ENCODE results near the gene SPCS1.
A peak's percentile ranks its signal among the peaks of the same experiment; 100 is the strongest.
"Not testable (repeated sequence)": the region's sequence is repeated elsewhere in the genome, so short reads cannot be mapped to it uniquely, and the experiment has no call there.

Gene SPCS1

DNA sequence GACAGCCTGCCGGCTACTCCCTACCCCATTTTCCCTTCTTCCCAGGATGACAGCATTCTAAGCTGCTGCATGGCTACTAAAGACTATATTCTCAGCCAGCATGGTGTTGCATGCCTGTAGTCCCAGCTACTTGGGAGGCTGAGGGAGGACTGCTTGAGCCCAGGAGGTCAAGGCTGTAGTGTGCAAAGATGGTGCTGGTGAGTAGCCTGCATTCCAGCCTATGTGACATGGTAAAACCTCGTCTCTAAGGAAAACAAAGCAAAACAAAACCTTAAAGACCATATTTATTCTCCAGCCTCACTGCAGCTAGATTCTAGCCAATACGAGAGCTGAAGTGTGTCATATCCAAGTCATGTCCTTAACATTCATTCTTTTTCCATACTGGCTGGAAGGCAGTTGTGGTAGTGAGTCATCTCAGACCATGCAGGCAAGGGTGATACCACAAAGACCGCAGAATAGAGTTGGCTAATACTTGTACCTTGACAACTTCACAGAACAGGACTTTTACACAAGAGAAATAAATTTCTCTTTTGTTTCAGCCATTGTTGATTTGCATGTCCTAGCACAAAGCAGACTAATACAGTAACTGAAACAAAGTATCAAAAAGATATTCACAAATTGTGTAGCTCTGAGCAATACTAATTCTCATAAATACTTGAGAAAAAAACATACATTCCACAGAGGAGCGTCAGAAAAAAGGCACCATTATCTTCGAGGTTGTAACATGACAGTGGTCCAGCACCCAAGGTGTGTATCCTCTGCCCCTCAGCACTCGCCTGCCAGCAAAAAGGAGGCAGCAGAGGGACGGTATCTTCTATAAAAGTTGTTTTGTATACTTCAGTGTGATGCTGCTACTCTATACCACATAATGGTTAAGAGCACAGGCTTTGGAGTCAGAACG is 35.0 kb upstream of the SPCS1 start (continued):
- TF ChIP-seq, protein P1, sequence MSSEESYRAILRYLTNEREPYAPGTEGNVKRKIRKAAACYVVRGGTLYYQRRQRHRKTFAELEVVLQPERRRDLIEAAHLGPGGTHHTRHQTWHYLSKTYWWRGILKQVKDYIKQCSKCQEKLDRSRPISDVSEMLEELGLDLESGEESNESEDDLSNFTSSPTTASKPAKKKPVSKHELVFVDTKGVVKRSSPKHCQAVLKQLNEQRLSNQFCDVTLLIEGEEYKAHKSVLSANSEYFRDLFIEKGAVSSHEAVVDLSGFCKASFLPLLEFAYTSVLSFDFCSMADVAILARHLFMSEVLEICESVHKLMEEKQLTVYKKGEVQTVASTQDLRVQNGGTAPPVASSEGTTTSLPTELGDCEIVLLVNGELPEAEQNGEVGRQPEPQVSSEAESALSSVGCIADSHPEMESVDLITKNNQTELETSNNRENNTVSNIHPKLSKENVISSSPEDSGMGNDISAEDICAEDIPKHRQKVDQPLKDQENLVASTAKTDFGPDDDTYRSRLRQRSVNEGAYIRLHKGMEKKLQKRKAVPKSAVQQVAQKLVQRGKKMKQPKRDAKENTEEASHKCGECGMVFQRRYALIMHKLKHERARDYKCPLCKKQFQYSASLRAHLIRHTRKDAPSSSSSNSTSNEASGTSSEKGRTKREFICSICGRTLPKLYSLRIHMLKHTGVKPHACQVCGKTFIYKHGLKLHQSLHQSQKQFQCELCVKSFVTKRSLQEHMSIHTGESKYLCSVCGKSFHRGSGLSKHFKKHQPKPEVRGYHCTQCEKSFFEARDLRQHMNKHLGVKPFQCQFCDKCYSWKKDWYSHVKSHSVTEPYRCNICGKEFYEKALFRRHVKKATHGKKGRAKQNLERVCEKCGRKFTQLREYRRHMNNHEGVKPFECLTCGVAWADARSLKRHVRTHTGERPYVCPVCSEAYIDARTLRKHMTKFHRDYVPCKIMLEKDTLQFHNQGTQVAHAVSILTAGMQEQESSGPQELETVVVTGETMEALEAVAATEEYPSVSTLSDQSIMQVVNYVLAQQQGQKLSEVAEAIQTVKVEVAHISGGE (tag by site-specific recombination; conservative IDR thresholded peaks at IDR 0.05; ENCODE audit: low read depth) = no peak
- TF ChIP-seq ZSCAN30 (tag by site-specific recombination; IDR thresholded peaks at IDR 0.05) (no peak), ZNF510 (tag by site-specific recombination; IDR thresholded peaks at IDR 0.05; ENCODE audit: insufficient replicate concordance) (no peak)

DNA sequence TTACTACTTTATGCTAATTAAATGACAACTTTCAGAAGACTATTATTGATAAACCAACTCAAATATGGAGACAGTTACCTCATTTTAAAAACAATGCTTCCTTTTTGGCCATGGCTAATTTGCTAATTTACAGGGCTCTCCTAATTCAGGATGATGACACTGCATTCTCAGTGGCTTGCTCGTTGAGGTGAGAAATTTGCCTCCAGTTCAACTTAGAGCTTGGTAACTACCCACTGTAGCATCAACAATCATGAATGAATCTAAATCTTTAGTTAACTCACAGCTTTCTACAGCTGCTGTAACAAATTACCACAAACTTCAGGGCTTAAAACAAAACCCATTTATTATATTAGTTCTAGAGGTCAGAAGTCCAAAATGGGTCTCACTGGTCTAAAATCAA is 34.2 kb upstream of the SPCS1 start:
- Histone ChIP-seq H3K4me1 (ENCODE audit: control insufficient read depth, insufficient read depth, low read length) (no peaks in the 10 kb centered on the region), H3K9me3 (ENCODE audit: control insufficient read depth, insufficient read depth, low read depth, low read length) (no peaks in the 10 kb centered on the region), H3K36me3 (ENCODE audit: control insufficient read depth in 2 of 2, insufficient read depth in 1 of 2, low read length in 2 of 2) (peaks cover 2 to 61% of the 10 kb centered on the region in 2 experiments), H3K4me3 (ENCODE audit: low read depth, low read length) (no peak overlapping the region), H3K27ac (ENCODE audit: extremely low read depth, low read depth, low read length) (no peak overlapping the region)
- CTCF ChIA-PET = interaction anchor here (1.6 kb wide), 1 partner anchor 244 kb away, joined by 4 read pairs; no protein-coding TSS in a partner anchor
- POLR2A ChIA-PET = no interaction called here
- no peak for TF ChIP-seq ZNF239 (tag by site-specific recombination; IDR thresholded peaks at IDR 0.05)
- TF ChIP-seq SCRT2 (tag by site-specific recombination; IDR thresholded peaks at IDR 0.05) = no peak
- no peak for TF ChIP-seq ZNF658 (tag by site-specific recombination; IDR thresholded peaks at IDR 0.05)
- no peak for TF ChIP-seq ZNF76 (tag by site-specific recombination; IDR thresholded peaks at IDR 0.05; ENCODE audit: borderline replicate concordance, low read depth)
- TF ChIP-seq GLI4 (tag by site-specific recombination; IDR thresholded peaks at IDR 0.05) = no peak

DNA sequence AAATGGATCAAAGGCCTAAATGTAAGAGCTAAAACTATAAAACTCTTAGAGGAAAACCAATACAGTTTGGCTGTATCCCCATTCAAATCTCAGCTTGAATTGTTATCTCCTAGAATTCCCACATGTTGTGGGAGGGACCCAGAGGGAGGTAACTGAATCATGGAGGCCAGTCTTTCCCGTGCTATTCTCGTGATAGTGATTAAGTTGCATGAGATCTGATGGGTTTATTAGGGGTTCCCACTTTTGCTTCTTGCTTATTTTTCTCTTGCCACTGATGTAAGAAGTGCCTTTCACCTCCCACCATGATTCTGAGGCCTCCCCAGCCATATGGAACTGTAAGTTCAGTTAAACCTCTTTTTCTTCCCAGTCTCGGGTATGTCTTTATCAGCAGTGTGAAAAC is 29.7 kb upstream of the SPCS1 start:
- H3K4me3 ChIP-seq (ENCODE audit: low read depth, low read length); POLR2A ChIA-PET; H3K4me1 ChIP-seq (ENCODE audit: control insufficient read depth, insufficient read depth, low read length); CTCF ChIA-PET; H3K9me3 ChIP-seq (ENCODE audit: control insufficient read depth, insufficient read depth, low read depth, low read length); H3K27ac ChIP-seq (ENCODE audit: extremely low read depth, low read depth, low read length): not testable (repeated sequence)
- H3K36me3 ChIP-seq (ENCODE audit: control insufficient read depth in 2 of 2, insufficient read depth in 1 of 2, low read length in 2 of 2) = peaks cover 9 to 75% of the 10 kb centered on the region in 2 experiments

DNA sequence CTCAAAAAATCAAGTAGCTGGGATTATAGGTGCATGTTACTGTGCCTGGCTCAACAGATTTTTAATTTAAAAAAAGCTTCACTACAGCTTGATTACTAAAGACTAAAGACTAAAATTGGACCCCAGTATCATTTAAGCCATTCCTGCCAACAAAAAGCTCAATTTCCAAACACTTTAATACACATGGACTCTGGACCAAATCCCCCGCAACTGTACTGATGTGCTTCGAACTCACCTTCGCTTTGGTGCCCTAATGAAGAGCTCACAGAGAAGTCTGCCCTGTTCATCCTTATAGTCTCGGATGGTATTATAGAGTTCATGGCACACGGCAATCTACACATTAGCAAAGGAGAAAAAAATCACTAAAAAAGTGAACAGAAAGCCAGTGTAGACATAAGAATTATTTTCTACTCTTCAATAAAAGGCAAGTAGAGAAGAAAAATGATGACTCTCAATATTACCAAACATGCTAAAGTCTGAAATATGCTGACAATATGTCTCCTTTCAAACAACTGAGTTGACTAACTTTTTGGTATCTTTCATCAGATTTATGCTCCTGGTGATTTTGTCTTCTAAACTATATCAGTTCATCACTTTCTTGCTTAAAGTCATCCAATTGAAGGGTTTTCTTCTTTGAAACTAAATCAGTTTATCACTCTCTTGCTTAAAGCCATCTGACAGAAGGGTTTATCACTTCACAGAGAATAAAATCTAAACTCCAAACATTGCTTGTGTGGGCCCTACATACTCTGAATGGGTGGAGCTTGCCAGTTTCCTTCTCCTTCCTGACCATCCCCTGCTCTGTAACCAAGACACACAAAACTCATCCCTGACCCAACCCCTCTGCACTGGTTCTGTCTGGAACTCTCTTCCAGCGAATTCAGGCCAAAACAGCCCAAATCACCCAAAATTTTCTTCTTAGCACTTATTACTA is 27.4 kb upstream of the SPCS1 start:
- ChIA-PET POLR2A (no interaction called here), CTCF (no interaction called here)
- Histone ChIP-seq H3K27ac (ENCODE audit: extremely low read depth, low read depth, low read length) (no peak overlapping the region), H3K4me3 (ENCODE audit: low read depth, low read length) (no peak overlapping the region), H3K36me3 (ENCODE audit: control insufficient read depth in 2 of 2, insufficient read depth in 1 of 2, low read length in 2 of 2) (peaks cover 9 to 70% of the 10 kb centered on the region in 2 experiments), H3K9me3 (ENCODE audit: control insufficient read depth, insufficient read depth, low read depth, low read length) (no peaks in the 10 kb centered on the region), H3K4me1 (ENCODE audit: control insufficient read depth, insufficient read depth, low read length) (no peaks in the 10 kb centered on the region)
- TF ChIP-seq ZNF629 (tag by site-specific recombination; IDR thresholded peaks at IDR 0.05) (no peak), ZNF138 (tag by site-specific recombination; IDR thresholded peaks at IDR 0.05; ENCODE audit: borderline replicate concordance) (no peak), HOXC10 (CRISPR knock-in tag; IDR thresholded peaks at IDR 0.05) (no peak)
- TF ChIP-seq, protein P2, sequence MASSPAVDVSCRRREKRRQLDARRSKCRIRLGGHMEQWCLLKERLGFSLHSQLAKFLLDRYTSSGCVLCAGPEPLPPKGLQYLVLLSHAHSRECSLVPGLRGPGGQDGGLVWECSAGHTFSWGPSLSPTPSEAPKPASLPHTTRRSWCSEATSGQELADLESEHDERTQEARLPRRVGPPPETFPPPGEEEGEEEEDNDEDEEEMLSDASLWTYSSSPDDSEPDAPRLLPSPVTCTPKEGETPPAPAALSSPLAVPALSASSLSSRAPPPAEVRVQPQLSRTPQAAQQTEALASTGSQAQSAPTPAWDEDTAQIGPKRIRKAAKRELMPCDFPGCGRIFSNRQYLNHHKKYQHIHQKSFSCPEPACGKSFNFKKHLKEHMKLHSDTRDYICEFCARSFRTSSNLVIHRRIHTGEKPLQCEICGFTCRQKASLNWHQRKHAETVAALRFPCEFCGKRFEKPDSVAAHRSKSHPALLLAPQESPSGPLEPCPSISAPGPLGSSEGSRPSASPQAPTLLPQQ (tag by site-specific recombination; IDR thresholded peaks at IDR 0.05) = 0 out of 2 replicates have a peak, but pooled peaks have one; percentile 43
- TF ChIP-seq, protein P3, sequence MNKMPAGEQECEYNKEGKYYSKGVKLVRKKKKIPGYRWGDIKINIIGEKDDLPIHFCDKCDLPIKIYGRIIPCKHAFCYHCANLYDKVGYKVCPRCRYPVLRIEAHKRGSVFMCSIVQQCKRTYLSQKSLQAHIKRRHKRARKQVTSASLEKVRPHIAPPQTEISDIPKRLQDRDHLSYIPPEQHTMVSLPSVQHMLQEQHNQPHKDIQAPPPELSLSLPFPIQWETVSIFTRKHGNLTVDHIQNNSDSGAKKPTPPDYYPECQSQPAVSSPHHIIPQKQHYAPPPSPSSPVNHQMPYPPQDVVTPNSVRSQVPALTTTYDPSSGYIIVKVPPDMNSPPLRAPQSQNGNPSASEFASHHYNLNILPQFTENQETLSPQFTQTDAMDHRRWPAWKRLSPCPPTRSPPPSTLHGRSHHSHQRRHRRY (tag by site-specific recombination; IDR thresholded peaks at IDR 0.05) = no peak
- TF ChIP-seq, protein P4, sequence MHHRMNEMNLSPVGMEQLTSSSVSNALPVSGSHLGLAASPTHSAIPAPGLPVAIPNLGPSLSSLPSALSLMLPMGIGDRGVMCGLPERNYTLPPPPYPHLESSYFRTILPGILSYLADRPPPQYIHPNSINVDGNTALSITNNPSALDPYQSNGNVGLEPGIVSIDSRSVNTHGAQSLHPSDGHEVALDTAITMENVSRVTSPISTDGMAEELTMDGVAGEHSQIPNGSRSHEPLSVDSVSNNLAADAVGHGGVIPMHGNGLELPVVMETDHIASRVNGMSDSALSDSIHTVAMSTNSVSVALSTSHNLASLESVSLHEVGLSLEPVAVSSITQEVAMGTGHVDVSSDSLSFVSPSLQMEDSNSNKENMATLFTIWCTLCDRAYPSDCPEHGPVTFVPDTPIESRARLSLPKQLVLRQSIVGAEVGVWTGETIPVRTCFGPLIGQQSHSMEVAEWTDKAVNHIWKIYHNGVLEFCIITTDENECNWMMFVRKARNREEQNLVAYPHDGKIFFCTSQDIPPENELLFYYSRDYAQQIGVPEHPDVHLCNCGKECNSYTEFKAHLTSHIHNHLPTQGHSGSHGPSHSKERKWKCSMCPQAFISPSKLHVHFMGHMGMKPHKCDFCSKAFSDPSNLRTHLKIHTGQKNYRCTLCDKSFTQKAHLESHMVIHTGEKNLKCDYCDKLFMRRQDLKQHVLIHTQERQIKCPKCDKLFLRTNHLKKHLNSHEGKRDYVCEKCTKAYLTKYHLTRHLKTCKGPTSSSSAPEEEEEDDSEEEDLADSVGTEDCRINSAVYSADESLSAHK (tag by site-specific recombination; IDR thresholded peaks at IDR 0.05) = no peak

All from HEK293 (cell line).